ENCODE measurements around the gene PNMT.

PNMT gene

GRCh38 chr17:39663688-39664580 is 4.3 kb upstream of the PNMT start:
- DNase-seq: no peak
- Histone ChIP-seq H3K27ac (no peak overlapping the region), H3K27me3 (replicated peaks) (peaks cover 10% of the 10 kb centered on the region), H3K4me3 (ENCODE audit: low read depth, low read length) (no peak overlapping the region), H3K36me3 (replicated peaks) (peaks cover 23% of the 10 kb centered on the region)
- no peak for TF ChIP-seq CTCF (IDR thresholded peaks at IDR 0.05; ENCODE audit: low read depth, low read length, missing control alignments)
- in situ Hi-C loops (cut with HindIII; ENCODE audit: low pct_ligation_motif_present, low sequenced_read_pairs): no loop called here

GRCh38 chr17:39664581-39665561 is 3.4 kb upstream of the PNMT start, which contains the start of gene TCAP:
Gene TCAP (plus strand): TSS chr17:39665349. CDS start chr17:39665360, 11 bp downstream.
- H3K4me3 ChIP-seq (ENCODE audit: low read depth, low read length): no peak within 1 kb of the TSS
- H3K36me3 ChIP-seq (replicated peaks): peaks cover 23% of the 10 kb centered on the region
- peaks cover 10% of the 10 kb centered on the region for H3K27me3 ChIP-seq (replicated peaks)
- no peak for DNase-seq
- TF ChIP-seq CTCF (IDR thresholded peaks at IDR 0.05; ENCODE audit: low read depth, low read length, missing control alignments): no peak
- H3K27ac ChIP-seq: no peak within 1 kb of the TSS
- in situ Hi-C loops (cut with HindIII; ENCODE audit: low pct_ligation_motif_present, low sequenced_read_pairs): no loop called here

- Histone ChIP-seq H3K36me3 (replicated peaks) (peaks cover 17% of the 10 kb centered on the region), H3K27ac (no peak overlapping the region), H3K4me3 (ENCODE audit: low read depth, low read length) (no peak overlapping the region), H3K27me3 (replicated peaks) (peaks cover 11% of the 10 kb centered on the region)
- in situ Hi-C loops (cut with HindIII; ENCODE audit: low pct_ligation_motif_present, low sequenced_read_pairs): no loop called here
- peak; percentile 37 for TF ChIP-seq CTCF (IDR thresholded peaks at IDR 0.05; ENCODE audit: low read depth, low read length, missing control alignments)
- DNase-seq: no peak
Measured at GRCh38 chr17:39665642-39666224, 2.5 kb upstream of the PNMT start.

GRCh38 chr17:39666231-39666600 is 2.0 kb upstream of the PNMT start:
- peaks cover 12% of the 10 kb centered on the region for H3K36me3 ChIP-seq (replicated peaks)
- H3K27ac ChIP-seq: no peak overlapping the region
- TF ChIP-seq CTCF (IDR thresholded peaks at IDR 0.05; ENCODE audit: low read depth, low read length, missing control alignments): no peak
- peaks cover 16% of the 10 kb centered on the region for H3K27me3 ChIP-seq (replicated peaks)
- in situ Hi-C loops (cut with HindIII; ENCODE audit: low pct_ligation_motif_present, low sequenced_read_pairs): no loop called here
- DNase-seq: no peak
- no peak overlapping the region for H3K4me3 ChIP-seq (ENCODE audit: low read depth, low read length)

- Histone ChIP-seq H3K27ac (no peak overlapping the region), H3K4me3 (ENCODE audit: low read depth, low read length) (no peak overlapping the region), H3K36me3 (replicated peaks) (peaks cover 10% of the 10 kb centered on the region), H3K27me3 (replicated peaks) (peaks cover 16% of the 10 kb centered on the region)
- DNase-seq: no peak
- TF ChIP-seq CTCF (IDR thresholded peaks at IDR 0.05; ENCODE audit: low read depth, low read length, missing control alignments): no peak
- in situ Hi-C loops (cut with HindIII; ENCODE audit: low pct_ligation_motif_present, low sequenced_read_pairs): no loop called here
Measured at GRCh38 chr17:39666601-39667261, 1.5 kb upstream of the PNMT start.

All from brain microvascular endothelial cell (primary cell).